Measurements from ENCODE around the gene MDM2.

DNA sequence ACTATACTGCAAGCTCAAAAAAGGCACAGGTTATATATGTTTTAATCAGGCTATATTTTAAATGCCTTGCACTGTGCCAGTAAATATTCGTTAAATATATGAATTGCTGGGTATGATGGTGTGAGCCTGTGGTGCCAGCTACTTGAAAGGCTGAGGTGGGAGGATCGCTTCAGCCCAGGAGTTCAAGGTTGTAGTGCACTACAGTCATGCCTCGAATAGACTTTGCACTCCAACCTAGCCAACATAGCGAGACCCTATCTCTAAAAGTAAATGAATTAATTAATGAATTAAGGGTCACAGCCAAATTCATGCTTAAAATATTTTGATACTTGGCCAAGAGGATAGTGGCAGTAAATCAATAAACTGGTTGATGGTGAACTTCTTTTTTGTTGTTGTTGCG is 22.2 kb upstream of the MDM2 start:
- TF ChIP-seq CTCF (conservative IDR thresholded peaks at IDR 0.05) (no peak), ZFX (IDR thresholded peaks at IDR 0.05) (no peak)

Data from C4-2B (cell line).